Endothelial cell (in vitro differentiated cells): ENCODE measurements around the gene PAFAH1B1. TPM values are rescaled to one million over a fixed set of nuclear protein-coding genes. Genes with fewer than 3 reads are reported as not detected.

Experiments used
- DNase-seq: peaks from one replicate; pipeline ENCODE4 v3.0.0; 2021; ENCODE audit warnings: low spot score
- H3K27ac Mint-ChIP-seq: one replicate; pipeline ENCODE4 v1.8.0; 2021; ENCODE audit warnings: mixed read lengths, inconsistent platforms; ENCODE audit not compliant: unreplicated experiment
- H3K27me3 Mint-ChIP-seq: one replicate; pipeline ENCODE4 v1.8.0; 2021; ENCODE audit warnings: mild to moderate bottlenecking, moderate library complexity, mixed read lengths, inconsistent platforms; ENCODE audit not compliant: unreplicated experiment
- H3K36me3 Mint-ChIP-seq: one replicate; pipeline ENCODE4 v1.8.0; 2021; ENCODE audit warnings: mild to moderate bottlenecking, low read depth, mixed read lengths, inconsistent platforms; ENCODE audit not compliant: unreplicated experiment
- H3K4me1 Mint-ChIP-seq: one replicate; pipeline ENCODE4 v1.8.0; 2021; ENCODE audit warnings: mild to moderate bottlenecking, mixed read lengths, inconsistent platforms; ENCODE audit not compliant: unreplicated experiment
- H3K4me3 Mint-ChIP-seq: one replicate; pipeline ENCODE4 v1.8.0; 2021; ENCODE audit warnings: mild to moderate bottlenecking, mixed read lengths, inconsistent platforms; ENCODE audit not compliant: unreplicated experiment
- H3K9me3 Mint-ChIP-seq: one replicate; pipeline ENCODE4 v1.8.0; 2021; ENCODE audit warnings: mixed read lengths, inconsistent platforms; ENCODE audit not compliant: unreplicated experiment
- CTCF ChIP-seq: fragments of 200-600 bp; sonication (generic); IDR thresholded peaks from one replicate; pipeline ENCODE4 v1.5.0; 2021; ENCODE audit warnings: antibody characterized with exemption; ENCODE audit not compliant: unreplicated experiment
- total RNA-seq: library from RNA; stranded (reverse); fragmentation: NEBNext Ultra II Directional; extraction: Animal tissue kit (Norgen Biotek cat#: 25700); gene quantifications from one replicate; pipeline ENCODE4 v1.2.1, GENCODE V29; 2021; ENCODE audit not compliant: unreplicated experiment

PAFAH1B1 gene
- total RNA-seq, 1 donor from 2014 or later: 141 TPM

- no peaks in the 10 kb centered on the region for H3K36me3 Mint-ChIP-seq
- no peaks in the 10 kb centered on the region for H3K27me3 Mint-ChIP-seq
- no peak overlapping the region for H3K4me3 Mint-ChIP-seq
- H3K9me3 Mint-ChIP-seq: no peaks in the 10 kb centered on the region
- H3K27ac Mint-ChIP-seq: no peak overlapping the region
- no peak for TF ChIP-seq CTCF
- no peak for DNase-seq
- peaks cover 9% of the 10 kb centered on the region for H3K4me1 Mint-ChIP-seq
Measured at GRCh38 chr17:2609091-2609490, 15.6 kb downstream of the PAFAH1B1 start.

- TF ChIP-seq CTCF: no peak
Measured at GRCh38 chr17:2610195-2611175, 17.0 kb downstream of the PAFAH1B1 start.

GRCh38 chr17:2611627-2612026 is 18.2 kb downstream of the PAFAH1B1 start:
- no peak for DNase-seq
- Mint-ChIP-seq H3K27ac (no peak overlapping the region), H3K27me3 (no peaks in the 10 kb centered on the region), H3K36me3 (peaks cover 4% of the 10 kb centered on the region), H3K4me3 (no peak overlapping the region), H3K4me1 (peaks cover 4% of the 10 kb centered on the region), H3K9me3 (no peaks in the 10 kb centered on the region)
- no peak for TF ChIP-seq CTCF

More at GRCh38 chr17:2610195-2611175, 17.0 kb downstream of the PAFAH1B1 start:
- H3K4me3 Mint-ChIP-seq: no peak overlapping the region
- peaks cover 9% of the 10 kb centered on the region for H3K4me1 Mint-ChIP-seq
- H3K36me3 Mint-ChIP-seq: peaks cover 4% of the 10 kb centered on the region
- no peak for DNase-seq
- peak overlapping the region; percentile 13 for H3K27ac Mint-ChIP-seq
- H3K9me3 Mint-ChIP-seq: no peaks in the 10 kb centered on the region
- H3K27me3 Mint-ChIP-seq: no peaks in the 10 kb centered on the region

- no peaks in the 10 kb centered on the region for H3K27me3 Mint-ChIP-seq
Measured at GRCh38 chr17:2612630-2613029, 19.2 kb downstream of the PAFAH1B1 start.

More at GRCh38 chr17:2612630-2613029, 19.2 kb downstream of the PAFAH1B1 start:
- Mint-ChIP-seq H3K27ac (no peak overlapping the region), H3K4me1 (peaks cover 4% of the 10 kb centered on the region), H3K36me3 (peaks cover 4% of the 10 kb centered on the region), H3K4me3 (no peak overlapping the region), H3K9me3 (no peaks in the 10 kb centered on the region)
- no peak for TF ChIP-seq CTCF
- no peak for DNase-seq
